GM19025 (cell line): ENCODE data around the gene ITPR2.

Experiments
- ATAC-seq: cut with Tn5 transposase; IDR thresholded peaks from one replicate; pipeline ENCODE4 v1.9.1; 2021; ENCODE audit warnings: mild to moderate bottlenecking, low read depth, moderate library complexity; ENCODE audit not compliant: unreplicated experiment

The ITPR2 gene

GRCh38 chr12:26293612-26294011, 539.4 kb downstream of the ITPR2 start:
- ATAC-seq = no peak

- no peak for ATAC-seq
Observed at GRCh38 chr12:26292596-26292995, 540.4 kb downstream of the ITPR2 start.

GRCh38 chr12:26290565-26290964, 542.4 kb downstream of the ITPR2 start:
- ATAC-seq = no peak

- no peak for ATAC-seq
Observed at GRCh38 chr12:26287671-26288381, 545.2 kb downstream of the ITPR2 start.
